ENCODE data around the gene ALX1.

Gene ALX1

DNA sequence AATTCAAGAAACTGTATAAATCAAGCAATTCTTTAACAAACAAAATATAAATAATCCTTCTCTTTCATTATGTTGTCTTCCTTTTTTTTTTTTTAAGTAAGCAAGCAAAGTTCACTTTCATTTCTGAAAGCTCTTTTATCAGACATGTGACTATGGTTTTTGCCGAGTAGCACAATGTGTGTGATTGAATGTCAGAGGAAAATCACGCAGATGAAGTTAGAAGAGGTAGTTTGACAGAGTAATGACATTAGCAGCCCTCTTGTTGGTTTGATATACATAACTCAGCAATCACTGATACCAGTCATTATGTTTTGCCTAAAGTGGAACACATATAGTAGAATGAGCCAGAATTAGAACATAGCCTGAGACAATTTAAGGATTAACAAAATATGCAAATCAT is 19.0 kb downstream of the ALX1 start:
- no peak overlapping the region for H4K91ac ChIP-seq (ENCODE audit: low read length)
- WGBS = 83% methylated on average over 2 of the region's 2 CpGs

DNA sequence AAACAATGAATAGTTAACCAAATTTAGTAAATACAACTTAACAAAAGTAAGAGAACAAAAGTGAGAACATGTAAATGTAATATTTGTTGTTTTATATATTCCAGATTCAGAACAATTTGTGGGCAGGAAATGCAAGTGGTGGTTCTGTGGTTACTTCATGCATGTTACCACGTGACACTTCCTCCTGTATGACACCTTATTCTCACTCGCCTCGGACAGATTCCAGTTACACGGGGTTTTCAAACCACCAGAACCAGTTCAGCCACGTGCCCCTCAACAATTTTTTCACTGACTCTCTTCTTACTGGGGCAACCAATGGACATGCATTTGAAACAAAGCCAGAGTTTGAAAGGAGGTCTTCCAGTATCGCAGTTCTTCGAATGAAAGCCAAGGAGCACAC is 21.0 kb downstream of the ALX1 start:
- Histone ChIP-seq H2AFZ (ENCODE audit: low read depth, low read length) (no peak overlapping the region), H2BK15ac (ENCODE audit: low read depth, poor library complexity, severe bottlenecking) (no peak overlapping the region), H3K4ac (ENCODE audit: low read depth in 1 of 2, low read length in 2 of 2) (no peak overlapping the region), H3K9ac (ENCODE audit: low read length) (no peak overlapping the region), H2BK120ac (ENCODE audit: low read depth, low read length) (no peak overlapping the region), H2BK5ac (ENCODE audit: low read depth, low read length, poor library complexity, severe bottlenecking) (no peak overlapping the region), H3K27me3 (ENCODE audit: control insufficient read depth in 1 of 2, insufficient read depth in 1 of 2, low read length in 2 of 2) (no peaks in the 10 kb centered on the region), H4K91ac (ENCODE audit: low read length) (no peak overlapping the region), H3K4me3 (ENCODE audit: insufficient read depth in 1 of 2, low read depth in 1 of 2, low read length in 2 of 2) (no peak overlapping the region), H3K23ac (ENCODE audit: low read length in 2 of 2) (no peak overlapping the region), H3K9me3 (ENCODE audit: control insufficient read depth, low read length) (no peaks in the 10 kb centered on the region), H3K4me1 (ENCODE audit: control insufficient read depth, insufficient read depth, low read depth, low read length) (no peaks in the 10 kb centered on the region), H3K79me1 (replicated peaks; ENCODE audit: low read length, poor library complexity, severe bottlenecking) (no peaks in the 10 kb centered on the region), H3K14ac (ENCODE audit: low read length in 2 of 2) (no peak overlapping the region), H3K27ac (ENCODE audit: low read length, poor library complexity, severe bottlenecking) (no peak overlapping the region), H3K4me2 (ENCODE audit: low read length, poor library complexity, severe bottlenecking) (no peak overlapping the region), H2AK5ac (ENCODE audit: low read length, severe bottlenecking) (no peak overlapping the region), H2BK12ac (ENCODE audit: low read length in 2 of 2) (no peak overlapping the region), H3K36me3 (ENCODE audit: control insufficient read depth in 1 of 2, insufficient read depth in 2 of 2, low read depth in 1 of 2, low read length in 2 of 2) (no peaks in the 10 kb centered on the region), H4K8ac (ENCODE audit: low read length) (no peak overlapping the region), H3K18ac (ENCODE audit: low read depth in 1 of 2, low read length in 2 of 2) (no peak overlapping the region)
- DNase-seq = no peak
- WGBS = 88% methylated on average over 7 of the region's 7 CpGs

More for the DNA sequence above, 19.0 kb downstream of the ALX1 start:
- Histone ChIP-seq H2AFZ (ENCODE audit: low read depth, low read length) (no peak overlapping the region), H3K18ac (ENCODE audit: low read depth in 1 of 2, low read length in 2 of 2) (no peak overlapping the region), H3K9me3 (ENCODE audit: control insufficient read depth, low read length) (no peaks in the 10 kb centered on the region), H3K14ac (ENCODE audit: low read length in 2 of 2) (no peak overlapping the region), H3K4me2 (ENCODE audit: low read length, poor library complexity, severe bottlenecking) (no peak overlapping the region), H2BK5ac (ENCODE audit: low read depth, low read length, poor library complexity, severe bottlenecking) (no peak overlapping the region), H3K79me1 (replicated peaks; ENCODE audit: low read length, poor library complexity, severe bottlenecking) (no peaks in the 10 kb centered on the region), H3K36me3 (ENCODE audit: control insufficient read depth in 1 of 2, insufficient read depth in 2 of 2, low read depth in 1 of 2, low read length in 2 of 2) (no peaks in the 10 kb centered on the region), H3K9ac (ENCODE audit: low read length) (no peak overlapping the region), H3K27me3 (ENCODE audit: control insufficient read depth in 1 of 2, insufficient read depth in 1 of 2, low read length in 2 of 2) (no peaks in the 10 kb centered on the region), H3K27ac (ENCODE audit: low read length, poor library complexity, severe bottlenecking) (no peak overlapping the region), H2BK12ac (ENCODE audit: low read length in 2 of 2) (no peak overlapping the region), H3K23ac (ENCODE audit: low read length in 2 of 2) (no peak overlapping the region), H2AK5ac (ENCODE audit: low read length, severe bottlenecking) (no peak overlapping the region), H2BK15ac (ENCODE audit: low read depth, poor library complexity, severe bottlenecking) (no peak overlapping the region), H3K4me1 (ENCODE audit: control insufficient read depth, insufficient read depth, low read depth, low read length) (no peaks in the 10 kb centered on the region), H2BK120ac (ENCODE audit: low read depth, low read length) (no peak overlapping the region), H3K4ac (ENCODE audit: low read depth in 1 of 2, low read length in 2 of 2) (no peak overlapping the region), H4K8ac (ENCODE audit: low read length) (no peak overlapping the region), H3K4me3 (ENCODE audit: insufficient read depth in 1 of 2, low read depth in 1 of 2, low read length in 2 of 2) (no peak overlapping the region)
- DNase-seq = no peak

DNA sequence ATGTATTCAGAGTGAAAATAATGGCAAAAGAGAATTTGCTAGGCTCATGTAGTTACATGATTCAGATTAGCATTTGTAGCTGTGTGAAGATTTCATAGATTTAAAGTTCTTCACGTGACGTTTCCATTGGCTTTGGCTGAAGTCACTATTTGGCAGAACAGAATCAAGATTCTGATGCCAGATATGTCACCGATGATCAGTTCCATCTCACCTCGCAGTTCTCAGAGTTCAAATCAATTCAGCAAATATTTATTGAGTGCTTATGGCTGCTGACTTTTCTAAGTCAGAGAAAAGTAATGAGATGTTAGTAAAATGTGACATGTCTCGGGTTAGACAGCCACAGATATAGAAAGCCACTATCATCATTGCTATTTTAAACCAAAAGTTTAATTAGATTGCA is 28.4 kb downstream of the ALX1 start:
- Histone ChIP-seq H2BK15ac (ENCODE audit: low read depth, poor library complexity, severe bottlenecking) (no peak overlapping the region), H2BK12ac (ENCODE audit: low read length in 2 of 2) (no peak overlapping the region), H3K79me1 (replicated peaks; ENCODE audit: low read length, poor library complexity, severe bottlenecking) (no peaks in the 10 kb centered on the region), H3K18ac (ENCODE audit: low read depth in 1 of 2, low read length in 2 of 2) (no peak overlapping the region), H2AFZ (ENCODE audit: low read depth, low read length) (no peak overlapping the region), H3K27me3 (ENCODE audit: control insufficient read depth in 1 of 2, insufficient read depth in 1 of 2, low read length in 2 of 2) (no peaks in the 10 kb centered on the region), H3K14ac (ENCODE audit: low read length in 2 of 2) (no peak overlapping the region), H3K4me1 (ENCODE audit: control insufficient read depth, insufficient read depth, low read depth, low read length) (no peaks in the 10 kb centered on the region), H2AK5ac (ENCODE audit: low read length, severe bottlenecking) (no peak overlapping the region), H3K4me3 (ENCODE audit: insufficient read depth in 1 of 2, low read depth in 1 of 2, low read length in 2 of 2) (no peak overlapping the region), H2BK5ac (ENCODE audit: low read depth, low read length, poor library complexity, severe bottlenecking) (no peak overlapping the region), H3K23ac (ENCODE audit: low read length in 2 of 2) (no peak overlapping the region), H3K4ac (ENCODE audit: low read depth in 1 of 2, low read length in 2 of 2) (no peak overlapping the region), H3K9me3 (ENCODE audit: control insufficient read depth, low read length) (no peaks in the 10 kb centered on the region), H3K36me3 (ENCODE audit: control insufficient read depth in 1 of 2, insufficient read depth in 2 of 2, low read depth in 1 of 2, low read length in 2 of 2) (no peaks in the 10 kb centered on the region), H3K27ac (ENCODE audit: low read length, poor library complexity, severe bottlenecking) (no peak overlapping the region), H2BK120ac (ENCODE audit: low read depth, low read length) (no peak overlapping the region), H3K4me2 (ENCODE audit: low read length, poor library complexity, severe bottlenecking) (no peak overlapping the region), H4K8ac (ENCODE audit: low read length) (no peak overlapping the region), H4K91ac (ENCODE audit: low read length) (no peak overlapping the region), H3K9ac (ENCODE audit: low read length) (no peak overlapping the region)
- no peak for DNase-seq
- 73% methylated on average over 5 of the region's 5 CpGs for WGBS

DNA sequence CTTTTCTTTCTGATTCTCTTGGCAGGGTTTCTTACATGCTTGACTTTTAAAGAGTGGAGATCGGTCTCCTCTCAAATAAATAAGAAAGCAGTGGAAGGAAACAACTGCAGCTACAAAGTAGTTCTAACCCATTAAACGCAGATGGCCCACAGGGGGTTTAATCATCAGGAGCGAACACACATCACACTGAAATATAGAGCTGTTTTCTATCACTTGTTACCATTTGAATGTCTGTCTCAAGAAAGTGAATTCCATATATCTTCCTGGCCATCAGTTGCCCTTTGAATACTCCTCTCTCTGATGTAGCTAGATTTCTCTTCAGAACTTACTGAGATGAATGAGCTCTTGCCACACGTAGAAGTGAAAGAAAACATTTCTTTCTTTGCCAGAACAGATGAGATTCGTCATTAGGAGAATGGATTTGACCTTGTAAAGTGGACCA is 29.1 kb downstream of the ALX1 start:
- H2BK120ac ChIP-seq (ENCODE audit: low read depth, low read length) = no peak overlapping the region

More for the DNA sequence above, 29.1 kb downstream of the ALX1 start:
- Histone ChIP-seq H3K14ac (ENCODE audit: low read length in 2 of 2) (no peak overlapping the region), H4K8ac (ENCODE audit: low read length) (no peak overlapping the region), H2BK12ac (ENCODE audit: low read length in 2 of 2) (no peak overlapping the region), H3K18ac (ENCODE audit: low read depth in 1 of 2, low read length in 2 of 2) (no peak overlapping the region), H2AK5ac (ENCODE audit: low read length, severe bottlenecking) (no peak overlapping the region), H3K27me3 (ENCODE audit: control insufficient read depth in 1 of 2, insufficient read depth in 1 of 2, low read length in 2 of 2) (no peaks in the 10 kb centered on the region), H3K4ac (ENCODE audit: low read depth in 1 of 2, low read length in 2 of 2) (no peak overlapping the region), H4K91ac (ENCODE audit: low read length) (no peak overlapping the region), H2BK15ac (ENCODE audit: low read depth, poor library complexity, severe bottlenecking) (no peak overlapping the region), H3K4me3 (ENCODE audit: insufficient read depth in 1 of 2, low read depth in 1 of 2, low read length in 2 of 2) (no peak overlapping the region), H3K9me3 (ENCODE audit: control insufficient read depth, low read length) (no peaks in the 10 kb centered on the region), H3K4me1 (ENCODE audit: control insufficient read depth, insufficient read depth, low read depth, low read length) (no peaks in the 10 kb centered on the region), H3K79me1 (replicated peaks; ENCODE audit: low read length, poor library complexity, severe bottlenecking) (no peaks in the 10 kb centered on the region), H3K23ac (ENCODE audit: low read length in 2 of 2) (no peak overlapping the region), H3K4me2 (ENCODE audit: low read length, poor library complexity, severe bottlenecking) (no peak overlapping the region), H3K36me3 (ENCODE audit: control insufficient read depth in 1 of 2, insufficient read depth in 2 of 2, low read depth in 1 of 2, low read length in 2 of 2) (no peaks in the 10 kb centered on the region), H3K9ac (ENCODE audit: low read length) (no peak overlapping the region), H3K27ac (ENCODE audit: low read length, poor library complexity, severe bottlenecking) (no peak overlapping the region), H2AFZ (ENCODE audit: low read depth, low read length) (no peak overlapping the region), H2BK5ac (ENCODE audit: low read depth, low read length, poor library complexity, severe bottlenecking) (no peak overlapping the region)
- 31% methylated on average over 4 of the region's 5 CpGs for whole genome bisulfite sequencing
- peak; percentile 12 for DNase-seq
